Smooth muscle cell (in vitro differentiated cells): ENCODE results near the gene RNFT2. TPM values are rescaled to one million over a fixed set of nuclear protein-coding genes. Genes with fewer than 3 reads are reported as not detected.

Source experiments
- DNase-seq: peaks from one replicate; lab custom pipeline; 2025; ENCODE audit not compliant: unreplicated experiment; lab: John Stamatoyannopoulos, UW
- H2AFZ ChIP-seq: fragments of 200-600 bp; sonication (generic); 2 replicates; pipeline ENCODE4 v1.6.0; 2016; ENCODE audit warnings: antibody characterized with exemption, low read depth, mild to moderate bottlenecking
- H3F3A ChIP-seq: fragments of 200-600 bp; sonication (generic); 2 replicates; pipeline ENCODE4 v1.6.0; 2017; ENCODE audit warnings: antibody characterized with exemption, low read depth
- H3K27ac ChIP-seq: fragments of 200-600 bp; sonication (generic); 2 replicates; pipeline ENCODE4 v1.5.1; 2016; ENCODE audit warnings: low read depth, mild to moderate bottlenecking
- H3K27me3 ChIP-seq: fragments of 200-600 bp; sonication (generic); 2 replicates; pipeline ENCODE4 v1.6.1; 2016; ENCODE audit warnings: low read depth, mild to moderate bottlenecking
- H3K36me3 ChIP-seq: fragments of 200-600 bp; sonication (generic); 2 replicates; pipeline ENCODE4 v1.5.1; 2016; ENCODE audit warnings: low read depth
- H3K4me1 ChIP-seq: fragments of 200-600 bp; sonication (generic); 2 replicates; pipeline ENCODE4 v1.5.1; 2016; ENCODE audit warnings: low read depth
- H3K4me2 ChIP-seq: fragments of 200-600 bp; sonication (generic); 2 replicates; pipeline ENCODE4 v1.6.0; 2016; ENCODE audit warnings: mild to moderate bottlenecking
- H3K4me3 ChIP-seq: fragments of 200-600 bp; sonication (generic); 2 replicates; pipeline ENCODE4 v1.5.1; 2016; ENCODE audit warnings: mild to moderate bottlenecking
- H3K79me2 ChIP-seq: fragments of 200-600 bp; sonication (generic); 2 replicates; pipeline ENCODE4 v1.6.0; 2016; ENCODE audit warnings: low read depth, mild to moderate bottlenecking
- H3K9ac ChIP-seq: fragments of 200-600 bp; sonication (generic); 2 replicates; pipeline ENCODE4 v1.6.0; 2016; ENCODE audit warnings: low read depth
- H3K9me3 ChIP-seq: fragments of 200-600 bp; sonication (generic); replicated peaks from 2 replicates; pipeline ENCODE4 v1.5.1; 2016; ENCODE audit warnings: low read depth
- H4K20me1 ChIP-seq: fragments of 200-600 bp; sonication (generic); 2 replicates; pipeline ENCODE4 v1.6.0; 2016; ENCODE audit warnings: low read depth
- WGBS: methylation state at CpG from one replicate; pipeline ENCODE4 v1.1.7; 2016; ENCODE audit warnings: low lambda C conversion rate; 5-methylcytosine and 5-hydroxymethylcytosine counted together
- polyA plus RNA-seq: library from polyadenylated mRNA; unstranded; fragments of >200 nt; fragmentation: Nextera tagmentation; extraction: Ambion mirVana; gene quantifications from 2 replicates; pipeline ENCODE4 v1.2.1, GENCODE V29; 2016
- total RNA-seq: library from RNA; depleted of rRNA; stranded (reverse); fragments of >200 nt; gene quantifications from 2 replicates; pipeline ENCODE4 v1.2.3, GENCODE V29; 2014
- TF ChIP-seq, protein P1 (sequence below): fragments of 200-600 bp; sonication (generic); IDR thresholded peaks from 2 replicates; pipeline ENCODE4 v1.5.1; 2017; ENCODE audit warnings: borderline replicate concordance, mild to moderate bottlenecking, antibody characterized with exemption; ENCODE audit not compliant: insufficient read depth, poor library complexity, severe bottlenecking

Gene RNFT2
- total and polyA plus RNA-seq, 2 experiments from 2014 or later = 2.0 to 2.4 TPM

DNA sequence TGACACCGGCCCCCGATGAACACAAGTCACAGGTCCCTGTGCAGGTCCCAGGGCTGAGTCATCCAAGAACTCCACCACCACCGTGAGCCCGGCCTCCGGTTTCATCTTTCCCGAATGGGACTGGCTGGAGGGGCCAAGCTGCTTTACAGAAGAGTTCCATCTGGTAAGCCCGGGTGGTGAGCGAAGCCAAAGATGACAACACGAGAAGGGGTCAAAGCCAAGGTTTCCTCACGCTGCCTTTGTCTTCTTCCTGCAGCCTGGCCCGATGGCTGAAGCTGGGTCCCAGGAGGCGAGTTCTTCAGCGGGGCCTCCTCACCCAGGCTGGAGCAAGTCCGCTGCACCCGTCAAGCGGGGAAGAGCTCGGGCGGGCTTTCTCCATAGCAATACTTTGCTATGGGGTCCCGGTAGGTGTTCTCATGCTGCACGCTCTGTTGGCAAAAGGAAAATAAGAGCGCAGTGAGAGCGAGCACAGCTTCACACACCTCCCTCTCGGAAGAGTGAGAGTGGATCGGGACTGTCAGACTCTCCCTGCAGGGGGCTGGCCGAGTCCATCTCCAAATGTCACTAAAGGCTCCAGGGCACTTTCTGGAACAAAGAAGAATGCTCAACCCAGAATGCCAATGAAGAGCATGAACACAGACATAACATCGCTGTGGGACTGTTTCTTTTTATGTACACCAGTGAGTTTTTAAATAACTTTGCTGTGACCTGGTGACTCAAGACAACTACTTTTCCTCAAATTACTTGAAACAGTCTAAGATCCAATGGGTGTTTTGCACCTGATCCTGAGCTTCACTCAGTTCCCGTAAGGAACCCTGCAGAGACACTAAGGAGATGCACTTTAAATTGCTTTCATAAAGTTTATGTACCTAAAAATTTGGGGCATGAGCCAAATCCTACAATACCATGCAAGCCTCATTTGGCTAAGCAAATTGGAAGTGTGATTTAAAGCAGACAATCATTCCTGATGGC is 20.4 kb upstream of the RNFT2 start:
- H4K20me1 ChIP-seq = peaks cover 35% of the 10 kb centered on the region
- H3K27me3 ChIP-seq = no peaks in the 10 kb centered on the region
- no peaks in the 10 kb centered on the region for H3K9me3 ChIP-seq
- no peak overlapping the region for H3K4me3 ChIP-seq
- peaks cover 7% of the 10 kb centered on the region for H3K36me3 ChIP-seq
- H3K4me1 ChIP-seq = peaks cover 6% of the 10 kb centered on the region
- WGBS = 92% methylated on average over 27 of the region's 27 CpGs
- no peaks in the 10 kb centered on the region for H3F3A ChIP-seq
- no peak for DNase-seq
- TF ChIP-seq, protein P1, sequence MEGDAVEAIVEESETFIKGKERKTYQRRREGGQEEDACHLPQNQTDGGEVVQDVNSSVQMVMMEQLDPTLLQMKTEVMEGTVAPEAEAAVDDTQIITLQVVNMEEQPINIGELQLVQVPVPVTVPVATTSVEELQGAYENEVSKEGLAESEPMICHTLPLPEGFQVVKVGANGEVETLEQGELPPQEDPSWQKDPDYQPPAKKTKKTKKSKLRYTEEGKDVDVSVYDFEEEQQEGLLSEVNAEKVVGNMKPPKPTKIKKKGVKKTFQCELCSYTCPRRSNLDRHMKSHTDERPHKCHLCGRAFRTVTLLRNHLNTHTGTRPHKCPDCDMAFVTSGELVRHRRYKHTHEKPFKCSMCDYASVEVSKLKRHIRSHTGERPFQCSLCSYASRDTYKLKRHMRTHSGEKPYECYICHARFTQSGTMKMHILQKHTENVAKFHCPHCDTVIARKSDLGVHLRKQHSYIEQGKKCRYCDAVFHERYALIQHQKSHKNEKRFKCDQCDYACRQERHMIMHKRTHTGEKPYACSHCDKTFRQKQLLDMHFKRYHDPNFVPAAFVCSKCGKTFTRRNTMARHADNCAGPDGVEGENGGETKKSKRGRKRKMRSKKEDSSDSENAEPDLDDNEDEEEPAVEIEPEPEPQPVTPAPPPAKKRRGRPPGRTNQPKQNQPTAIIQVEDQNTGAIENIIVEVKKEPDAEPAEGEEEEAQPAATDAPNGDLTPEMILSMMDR = no peak
- no peak overlapping the region for H3K4me2 ChIP-seq
- H2AFZ ChIP-seq = no peak overlapping the region
- H3K27ac ChIP-seq = no peak overlapping the region
- H3K9ac ChIP-seq = no peak overlapping the region
- H3K79me2 ChIP-seq = no peaks in the 10 kb centered on the region

DNA sequence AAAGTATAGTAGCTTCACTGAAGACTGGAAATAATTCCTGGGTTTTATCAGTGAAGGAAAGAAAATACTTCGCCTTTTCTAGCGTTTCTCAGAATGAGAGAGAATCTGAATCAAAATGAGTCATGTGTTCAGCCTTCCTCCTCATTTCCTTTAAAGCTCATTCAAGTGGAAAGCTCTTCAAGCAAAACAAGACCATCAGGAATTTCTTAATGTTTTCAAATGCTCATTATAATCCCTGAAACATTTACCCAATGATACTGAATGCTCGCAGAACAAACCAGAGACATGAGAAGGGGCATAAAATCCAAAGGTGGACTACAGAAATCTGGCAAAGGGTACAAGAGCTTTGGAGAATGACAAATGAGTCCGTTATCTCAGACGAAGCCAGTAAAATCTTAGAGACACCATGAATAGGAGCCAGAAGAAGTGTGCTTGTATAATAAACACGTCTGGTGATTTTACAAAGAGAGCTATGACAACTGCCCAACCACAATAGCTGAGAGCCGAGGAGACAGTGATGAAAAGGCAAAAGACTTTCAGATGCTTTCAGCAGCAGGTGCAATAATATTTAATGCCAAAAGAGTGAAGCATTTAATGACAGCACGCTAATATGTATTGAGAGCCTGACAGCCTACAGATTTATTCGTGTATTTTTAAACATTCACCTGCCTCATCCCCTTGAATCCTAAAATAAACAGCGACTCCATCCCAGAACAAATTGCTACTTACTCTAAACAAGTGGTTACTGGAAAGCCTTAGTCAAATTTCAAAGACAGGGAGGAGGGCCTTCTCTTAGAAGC is 19.3 kb upstream of the RNFT2 start:
- WGBS = 48% methylated on average over 10 of the region's 10 CpGs
- H2AFZ ChIP-seq = no peak overlapping the region
- TF ChIP-seq, protein P1 = no peak
- no peak overlapping the region for H3K9ac ChIP-seq
- H3F3A ChIP-seq = no peaks in the 10 kb centered on the region
- H3K36me3 ChIP-seq = peaks cover 7% of the 10 kb centered on the region
- no peaks in the 10 kb centered on the region for H3K9me3 ChIP-seq
- H3K27me3 ChIP-seq = no peaks in the 10 kb centered on the region
- no peaks in the 10 kb centered on the region for H3K79me2 ChIP-seq
- no peak for DNase-seq
- H3K4me3 ChIP-seq = no peak overlapping the region
- H3K4me1 ChIP-seq = peaks cover 6% of the 10 kb centered on the region
- peak overlapping the region; percentile 41 for H3K27ac ChIP-seq
- H4K20me1 ChIP-seq = peaks cover 46% of the 10 kb centered on the region
- H3K4me2 ChIP-seq = peak overlapping the region; percentile 47

DNA sequence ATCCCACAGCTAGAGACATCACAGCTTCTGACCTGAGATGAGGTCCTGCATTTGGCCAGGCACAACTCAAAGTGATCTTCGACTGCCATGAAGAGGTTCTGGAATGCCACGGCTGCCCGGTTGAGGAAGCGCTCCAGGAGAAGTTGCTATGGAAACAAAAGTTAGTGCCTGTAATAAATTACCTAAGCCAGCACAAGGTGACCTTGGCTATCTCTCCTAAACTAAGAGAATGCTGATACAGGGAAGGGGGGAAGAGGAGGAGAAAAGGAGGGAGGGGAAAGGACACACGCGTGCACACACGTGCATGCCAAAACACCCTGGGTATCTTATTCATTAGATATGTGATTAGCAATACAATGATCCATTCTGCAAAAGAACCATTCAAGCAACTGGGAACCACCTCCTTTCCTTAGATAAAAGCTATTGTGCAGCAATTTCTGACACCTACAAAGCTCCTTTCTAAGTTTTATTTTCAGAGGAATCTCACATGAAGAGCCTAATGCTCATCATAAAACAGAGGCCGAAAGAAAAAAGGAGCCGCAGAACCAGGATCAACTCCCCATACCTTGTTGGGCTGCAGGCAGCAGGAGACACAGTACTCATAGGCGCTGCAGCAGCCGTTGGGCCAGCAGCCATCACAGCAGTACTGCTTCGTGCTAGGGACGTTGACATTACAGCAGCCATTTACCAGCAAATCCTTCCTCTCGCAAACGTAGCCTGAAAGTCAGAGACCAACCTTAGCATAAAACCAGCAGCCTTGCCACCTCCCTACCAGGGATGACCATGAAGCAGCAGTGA is 18.2 kb upstream of the RNFT2 start:
- Histone ChIP-seq H2AFZ (no peak overlapping the region), H3K36me3 (peaks cover 7% of the 10 kb centered on the region), H3K4me2 (no peak overlapping the region), H3K27ac (no peak overlapping the region), H3K27me3 (no peaks in the 10 kb centered on the region), H3K9ac (no peak overlapping the region), H4K20me1 (peaks cover 56% of the 10 kb centered on the region), H3K4me1 (peaks cover 6% of the 10 kb centered on the region), H3K4me3 (no peak overlapping the region), H3K79me2 (peaks cover 7% of the 10 kb centered on the region), H3K9me3 (no peaks in the 10 kb centered on the region), H3F3A (no peaks in the 10 kb centered on the region)
- 93% methylated on average over 15 of the region's 15 CpGs for WGBS
- DNase-seq = no peak
- TF ChIP-seq, protein P1 = no peak
